Stimulated activated CD4-positive, alpha-beta T cell treated with anti-CD3 and anti-CD28 coated beads, Interleukin-4, amount 100 ng/mL, for 4 hours (primary cell): ENCODE data around the gene TYR.
"Not testable (repeated sequence)": the region's sequence is repeated elsewhere in the genome, so short reads cannot be mapped to it uniquely, and the experiment has no call there.

Source experiments
- DNase-seq, 2 experiments: peaks; one replicate each; pipeline ENCODE4 v3.0.0-alpha.2; 2020

The TYR gene

GRCh38 chr11:89273220-89273619 is 95.5 kb downstream of the TYR start:
- DNase-seq, result not testable (repeated sequence)

- DNase-seq, result no peak
Measured at GRCh38 chr11:89275966-89276365, 98.3 kb downstream of the TYR start.

GRCh38 chr11:89279176-89279575 is 101.5 kb downstream of the TYR start:
- DNase-seq, result no peak

GRCh38 chr11:89281032-89281677 is 103.5 kb downstream of the TYR start:
- not testable (repeated sequence) for DNase-seq

- DNase-seq, result not testable (repeated sequence)
Measured at GRCh38 chr11:89286601-89287000, 108.9 kb downstream of the TYR start.

- not testable (repeated sequence) for DNase-seq
Measured at GRCh38 chr11:89288004-89288403, 110.3 kb downstream of the TYR start.

- DNase-seq, result no peak
Measured at GRCh38 chr11:89293965-89294679, 116.4 kb downstream of the TYR start.

- DNase-seq, result not testable (repeated sequence)
Measured at GRCh38 chr11:89295023-89295422, 117.3 kb downstream of the TYR start.

- DNase-seq, result not testable (repeated sequence)
Measured at GRCh38 chr11:89303029-89303428, 125.4 kb downstream of the TYR start.

GRCh38 chr11:89308272-89308671 is 130.6 kb downstream of the TYR start:
- DNase-seq, result not testable (repeated sequence)

GRCh38 chr11:89309321-89309985 is 131.8 kb downstream of the TYR start:
- not testable (repeated sequence) for DNase-seq

GRCh38 chr11:89310607-89311006 is 132.9 kb downstream of the TYR start:
- DNase-seq, result not testable (repeated sequence)

GRCh38 chr11:89321401-89321800 is 143.7 kb downstream of the TYR start:
- DNase-seq, result no peak

- no peak for DNase-seq
Measured at GRCh38 chr11:89327885-89328284, 150.2 kb downstream of the TYR start.

- not testable (repeated sequence) for DNase-seq
Measured at GRCh38 chr11:89331940-89332339, 154.3 kb downstream of the TYR start.

- not testable (repeated sequence) for DNase-seq
Measured at GRCh38 chr11:89333704-89334103, 156.0 kb downstream of the TYR start.

- not testable (repeated sequence) for DNase-seq
Measured at GRCh38 chr11:89337100-89337650, 159.5 kb downstream of the TYR start.

GRCh38 chr11:89338073-89338472 is 160.4 kb downstream of the TYR start:
- not testable (repeated sequence) for DNase-seq

GRCh38 chr11:89340450-89340849 is 162.8 kb downstream of the TYR start:
- not testable (repeated sequence) for DNase-seq

GRCh38 chr11:89342880-89343572 is 165.4 kb downstream of the TYR start:
- DNase-seq, result not testable (repeated sequence)
